Muscle of leg (tissue), 11 donors: ENCODE measurements around the gene RNH1. TPM values are rescaled to one million over a fixed set of nuclear protein-coding genes. Genes with fewer than 3 reads are reported as not detected.

Source experiments
- DNase-seq: peaks from one replicate; pipeline ENCODE4 v3.0.0; 2013
- H3K27ac ChIP-seq: one replicate; pipeline ENCODE4 v1.5.1; 2013; ENCODE audit warnings: mild to moderate bottlenecking, low read length, control low read depth
- H3K27me3 ChIP-seq: one replicate; pipeline ENCODE4 v1.6.1; 2013; ENCODE audit warnings: low read length; ENCODE audit not compliant: control insufficient read depth, insufficient read depth
- H3K36me3 ChIP-seq: one replicate; pipeline ENCODE4 v1.6.1; 2013; ENCODE audit warnings: low read length; ENCODE audit not compliant: control insufficient read depth, insufficient read depth
- H3K4me1 ChIP-seq: one replicate; pipeline ENCODE4 v1.6.1; 2013; ENCODE audit warnings: low read length; ENCODE audit not compliant: control insufficient read depth, insufficient read depth
- H3K4me3 ChIP-seq: one replicate; pipeline ENCODE4 v1.5.1; 2013; ENCODE audit warnings: low read length, control low read depth
- H3K9me3 ChIP-seq: replicated peaks from 2 replicates; pipeline ENCODE4 v1.6.1; 2013; ENCODE audit warnings: low read depth, low read length; ENCODE audit not compliant: control insufficient read depth
- WGBS: methylation state at CpG from one replicate; pipeline ENCODE4 v1.1.5; 2013; ENCODE audit warnings: missing lambda C conversion rate; ENCODE audit not compliant: insufficient coverage; 5-methylcytosine and 5-hydroxymethylcytosine counted together
- polyA plus RNA-seq, 8 donors: library from polyadenylated mRNA; unstranded; fragments of 120-200 nt; gene quantifications; one replicate each; pipeline versions ENCODE4 v1.2.1 to v1.2.3, GENCODE V29; 2013; ENCODE audit warnings: inconsistent platforms in 1 of 8, low replicate concordance in 1 of 8; ENCODE audit not compliant: insufficient read length in 8 of 8, insufficient read depth in 1 of 8
- total RNA-seq: library from RNA; stranded (reverse); fragments of 120-200 nt; gene quantifications from one replicate; pipeline ENCODE4 v1.2.4, GENCODE V29; 2013

RNH1 gene
- total and polyA plus RNA-seq, 9 donors: 89.5 to 107 (median 99.1) TPM

DNA sequence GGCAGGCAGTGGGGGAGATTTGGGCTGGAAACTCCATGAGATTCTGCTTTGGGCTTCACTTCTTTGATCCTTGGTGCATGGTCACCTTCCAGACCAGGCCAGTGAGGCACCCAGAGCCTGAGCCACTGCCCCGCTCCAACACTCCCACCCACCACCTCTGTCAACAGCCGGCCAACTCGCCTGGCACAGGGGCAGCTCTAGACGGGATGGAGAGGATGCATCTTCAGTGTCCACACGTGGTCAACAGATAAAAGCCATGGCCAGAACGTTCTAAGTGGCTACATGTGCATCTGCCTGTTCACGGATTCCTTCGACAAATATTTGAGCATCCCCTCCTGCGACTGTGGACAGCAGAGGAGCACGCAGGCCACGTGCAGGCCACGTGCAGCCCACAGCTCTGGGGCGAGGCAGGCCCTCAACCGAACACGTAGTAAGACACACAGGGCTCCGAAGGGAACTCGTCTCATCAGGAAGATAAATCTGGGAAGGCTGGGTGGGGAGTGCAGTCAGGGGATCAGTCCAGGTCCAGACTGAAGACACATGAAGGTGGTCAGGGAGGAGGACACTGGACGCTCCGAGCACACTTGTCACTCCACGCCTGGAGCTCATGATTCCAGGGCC lies 31.5 kb upstream of the RNH1 start:
- Histone ChIP-seq H3K36me3 (peaks cover 4% of the 10 kb centered on the region), H3K27ac (no peak overlapping the region), H3K27me3 (peaks cover 37% of the 10 kb centered on the region), H3K4me3 (no peak overlapping the region), H3K9me3 (no peaks in the 10 kb centered on the region), H3K4me1 (peaks cover 37% of the 10 kb centered on the region)
- no peak for DNase-seq
- 88% methylated on average over 18 of the region's 20 CpGs for WGBS

DNA sequence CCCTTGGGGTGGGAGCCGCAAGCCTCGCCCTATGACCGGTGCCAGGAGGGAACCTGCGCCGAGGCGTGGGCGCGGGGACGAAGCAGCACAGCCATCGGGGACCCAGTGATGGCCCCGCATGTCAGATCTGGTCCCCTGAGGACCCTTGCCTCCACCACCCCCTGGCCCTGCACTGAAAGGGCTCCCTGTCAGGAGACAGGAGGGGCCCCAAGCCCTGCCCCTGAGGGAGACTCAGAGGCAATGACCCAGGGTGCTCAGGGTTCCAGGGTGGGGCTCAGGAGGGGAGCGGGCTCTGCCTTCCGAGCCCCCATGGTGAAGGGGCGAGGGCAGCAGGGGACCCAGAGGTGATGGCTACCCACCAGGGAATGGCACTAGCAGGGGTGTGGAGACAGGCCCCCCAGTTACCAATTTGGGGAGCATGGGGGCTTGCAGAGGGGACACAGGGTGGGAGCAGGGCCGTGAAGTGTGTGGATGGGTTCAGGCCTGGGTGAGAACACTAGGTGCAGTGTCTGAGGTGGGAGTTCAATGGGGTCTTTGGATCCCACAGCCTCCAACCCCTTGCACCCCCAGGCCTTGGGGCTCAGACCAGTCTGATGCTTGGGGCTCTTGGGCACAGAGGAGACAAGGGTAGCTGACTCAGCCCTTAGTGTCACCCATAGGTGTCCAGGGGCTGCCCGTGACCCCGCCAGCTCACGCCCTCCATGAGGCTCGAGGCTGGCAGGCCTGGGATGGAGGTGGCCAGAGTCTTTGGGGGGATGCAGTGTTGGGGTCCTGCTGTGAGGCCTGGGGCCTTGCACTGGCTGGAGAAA lies 30.8 kb upstream of the RNH1 start:
- no peak for DNase-seq
- WGBS: 42% methylated on average over 19 of the region's 19 CpGs
- Histone ChIP-seq H3K36me3 (peaks cover 11% of the 10 kb centered on the region), H3K27ac (no peak overlapping the region), H3K27me3 (peaks cover 37% of the 10 kb centered on the region), H3K4me3 (peak overlapping the region; percentile 19), H3K4me1 (peaks cover 44% of the 10 kb centered on the region), H3K9me3 (no peaks in the 10 kb centered on the region)

DNA sequence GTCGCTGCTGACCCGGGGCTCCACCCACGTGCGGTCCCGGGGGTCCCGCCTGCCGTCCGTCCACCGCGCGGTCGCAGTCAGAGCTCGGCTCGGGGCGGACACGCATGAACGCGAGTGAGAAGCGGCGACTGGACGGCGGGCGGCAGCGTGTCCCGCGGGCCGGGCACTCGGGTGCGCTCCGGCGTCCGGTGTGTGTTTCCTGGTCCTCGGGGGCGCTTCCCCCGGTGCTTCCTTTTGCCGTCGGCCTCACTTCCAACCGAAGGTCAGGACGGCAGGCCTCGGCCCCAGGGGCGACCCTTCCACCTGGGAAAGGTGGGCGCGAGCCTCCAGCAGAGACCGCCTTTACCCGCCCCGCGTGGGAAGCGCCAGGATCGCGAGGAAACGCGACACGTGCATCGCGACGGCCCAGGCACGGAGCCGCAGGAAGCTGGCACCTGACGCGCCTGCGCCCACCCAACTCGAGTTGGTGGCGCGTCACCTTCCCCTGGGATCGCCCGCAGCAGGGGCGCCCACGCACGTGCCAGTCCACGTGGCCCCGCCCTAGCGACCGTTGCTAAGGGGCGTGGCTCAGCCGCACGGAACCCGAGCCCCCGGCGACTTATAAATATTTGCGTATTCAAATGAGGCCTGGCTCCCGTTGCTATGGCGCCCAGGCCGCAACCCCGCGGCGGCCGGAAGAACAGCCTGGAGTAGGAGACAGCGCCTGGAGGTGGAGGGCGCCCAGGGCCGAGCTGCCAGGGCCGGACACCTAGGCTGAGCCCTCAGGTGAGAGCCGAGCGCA lies 30.0 kb upstream of the RNH1 start, which contains the start of gene LRRC56:
Gene LRRC56 (plus strand): TSS at position 687 of the 781 bp plus-strand sequence. CDS start 3,158 bp downstream, outside the sequence.
- Histone ChIP-seq H3K36me3 (peaks cover 19% of the 10 kb centered on the region), H3K4me1 (peaks cover 51% of the 10 kb centered on the region), H3K27me3 (peaks cover 37% of the 10 kb centered on the region), H3K4me3 (peak within 1 kb of the TSS; percentile 19), H3K9me3 (no peaks in the 10 kb centered on the region), H3K27ac (no peak within 1 kb of the TSS)
- DNase-seq: peak; percentile 76
- under 1% methylated on average over 93 of the region's 93 CpGs for WGBS

DNA sequence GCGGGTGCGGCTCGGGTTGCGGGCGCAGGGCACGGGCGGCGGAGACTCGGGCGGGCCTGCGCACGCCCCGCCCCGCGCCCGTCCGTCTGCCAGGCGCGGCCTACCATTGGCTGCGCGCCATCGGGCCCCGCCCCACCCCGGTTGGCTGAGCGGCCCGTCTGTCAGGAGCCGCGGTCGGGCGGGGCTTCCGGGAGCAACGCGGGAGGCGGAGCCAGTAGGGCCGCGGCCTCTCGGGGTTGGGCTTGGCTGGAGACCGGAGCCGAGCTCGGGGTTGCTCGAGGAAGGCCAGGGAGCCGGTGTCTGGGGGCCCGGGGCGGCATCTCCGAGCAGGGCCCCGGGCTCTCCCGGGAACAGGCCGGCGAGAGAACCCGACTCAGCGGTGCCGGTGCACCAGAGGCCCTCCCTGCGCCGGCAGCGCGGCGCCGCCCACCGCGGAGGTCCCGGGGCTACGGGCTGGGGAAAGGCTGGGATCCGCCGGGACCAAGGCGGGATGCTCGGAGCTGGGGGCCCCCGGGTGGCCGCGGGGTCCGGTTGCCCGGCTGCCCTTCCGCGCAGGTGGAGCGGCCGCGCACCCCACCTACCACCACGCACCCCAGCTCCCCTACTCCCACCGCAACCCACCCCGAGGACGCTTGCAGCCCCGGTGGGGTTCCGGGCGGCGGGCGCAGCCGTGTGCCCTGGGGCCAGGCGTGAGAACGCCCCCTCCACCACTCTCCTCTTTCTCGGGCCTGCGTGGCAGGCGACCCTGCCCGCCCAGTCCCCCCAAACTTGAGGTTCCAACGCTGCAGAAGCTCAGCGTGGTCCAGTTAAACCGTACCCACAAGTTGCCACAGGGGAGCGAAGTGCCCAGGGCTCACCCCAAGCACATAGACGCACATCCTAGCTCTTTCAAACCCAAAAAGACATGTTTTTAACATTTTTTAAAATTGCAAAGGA lies 28.7 kb upstream of the RNH1 start, which contains the start of gene HRAS:
Gene HRAS (minus strand): TSS at position 58 of the 936 bp plus-strand sequence.
- peaks cover 30% of the 10 kb centered on the region for H3K36me3 ChIP-seq
- peak within 1 kb of the TSS; percentile 90 for H3K27ac ChIP-seq
- H3K9me3 ChIP-seq: no peaks in the 10 kb centered on the region
- peak within 1 kb of the TSS; percentile 82 for H3K4me3 ChIP-seq
- 2% methylated on average over 79 of the region's 97 CpGs for WGBS
- peak; percentile 97 for DNase-seq
- H3K4me1 ChIP-seq: peaks cover 52% of the 10 kb centered on the region
- H3K27me3 ChIP-seq: peaks cover 37% of the 10 kb centered on the region

DNA sequence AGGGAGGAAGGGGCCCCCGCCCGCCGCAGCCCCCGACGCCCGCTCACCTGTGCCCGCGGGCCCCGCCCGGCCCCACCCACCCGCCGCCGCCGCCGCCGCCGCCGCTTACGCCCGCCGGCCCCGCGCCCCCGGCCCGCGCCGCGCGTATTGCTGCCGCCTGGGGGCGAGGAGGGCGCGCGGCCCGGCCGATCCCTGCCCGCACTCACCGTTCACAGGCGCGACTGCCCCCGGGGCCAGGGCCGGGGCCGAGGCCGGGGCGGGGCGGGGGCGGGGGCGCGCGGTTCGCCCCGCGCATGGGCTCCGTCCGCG lies 28.1 kb upstream of the RNH1 start:
- peak overlapping the region; percentile 82 for H3K4me3 ChIP-seq
- no peaks in the 10 kb centered on the region for H3K9me3 ChIP-seq
- peaks cover 52% of the 10 kb centered on the region for H3K4me1 ChIP-seq
- no peak overlapping the region for H3K27ac ChIP-seq
- peaks cover 37% of the 10 kb centered on the region for H3K27me3 ChIP-seq
- DNase-seq: no peak
- peaks cover 31% of the 10 kb centered on the region for H3K36me3 ChIP-seq
- WGBS: under 1% methylated on average over 44 of the region's 56 CpGs

DNA sequence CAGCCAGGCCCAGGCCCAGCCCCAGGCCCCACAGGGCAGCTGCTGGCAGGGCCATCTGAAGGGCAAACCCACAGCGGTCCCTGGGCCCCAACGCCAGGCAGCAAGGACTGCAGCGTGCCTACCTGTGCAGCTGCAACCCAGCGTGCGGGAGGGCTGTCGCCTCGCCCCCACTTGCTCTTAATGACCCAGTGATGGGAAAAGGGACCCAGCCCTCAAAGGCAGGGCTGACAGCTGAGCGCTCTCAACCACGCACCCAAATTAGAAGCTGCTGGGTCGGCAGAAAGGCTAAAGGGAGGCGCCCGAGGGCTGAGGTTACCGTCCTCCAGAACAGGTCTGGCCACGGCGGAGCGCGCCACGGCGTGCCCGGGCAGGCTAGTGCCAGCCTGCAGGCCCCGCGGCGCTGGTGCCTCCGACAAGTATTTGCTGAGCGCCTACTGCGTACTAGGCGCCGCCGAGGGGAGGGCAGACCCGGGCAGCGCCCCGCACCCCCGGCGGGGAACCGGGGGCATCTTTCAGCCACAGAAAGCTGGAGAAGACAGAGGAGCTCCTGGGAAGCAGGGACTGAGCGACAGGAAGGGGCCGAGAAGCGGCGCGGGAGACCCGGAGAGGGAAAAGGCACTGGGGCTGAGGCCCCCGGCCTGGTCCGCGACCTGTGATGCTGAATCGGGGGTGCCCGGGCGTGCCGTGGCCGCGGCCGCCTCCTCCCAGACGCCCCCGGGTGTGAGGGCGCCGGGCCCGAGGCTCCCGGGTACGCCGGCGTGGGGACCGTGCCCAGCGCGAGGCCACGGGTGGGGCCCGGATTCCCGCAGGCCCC lies 27.6 kb upstream of the RNH1 start:
- Histone ChIP-seq H3K27ac (peak overlapping the region; percentile 90), H3K27me3 (peaks cover 32% of the 10 kb centered on the region), H3K9me3 (no peaks in the 10 kb centered on the region), H3K4me3 (peak overlapping the region; percentile 82), H3K4me1 (peaks cover 57% of the 10 kb centered on the region), H3K36me3 (peaks cover 36% of the 10 kb centered on the region)
- WGBS: 9% methylated on average over 64 of the region's 66 CpGs
- peak; percentile 63 for DNase-seq

DNA sequence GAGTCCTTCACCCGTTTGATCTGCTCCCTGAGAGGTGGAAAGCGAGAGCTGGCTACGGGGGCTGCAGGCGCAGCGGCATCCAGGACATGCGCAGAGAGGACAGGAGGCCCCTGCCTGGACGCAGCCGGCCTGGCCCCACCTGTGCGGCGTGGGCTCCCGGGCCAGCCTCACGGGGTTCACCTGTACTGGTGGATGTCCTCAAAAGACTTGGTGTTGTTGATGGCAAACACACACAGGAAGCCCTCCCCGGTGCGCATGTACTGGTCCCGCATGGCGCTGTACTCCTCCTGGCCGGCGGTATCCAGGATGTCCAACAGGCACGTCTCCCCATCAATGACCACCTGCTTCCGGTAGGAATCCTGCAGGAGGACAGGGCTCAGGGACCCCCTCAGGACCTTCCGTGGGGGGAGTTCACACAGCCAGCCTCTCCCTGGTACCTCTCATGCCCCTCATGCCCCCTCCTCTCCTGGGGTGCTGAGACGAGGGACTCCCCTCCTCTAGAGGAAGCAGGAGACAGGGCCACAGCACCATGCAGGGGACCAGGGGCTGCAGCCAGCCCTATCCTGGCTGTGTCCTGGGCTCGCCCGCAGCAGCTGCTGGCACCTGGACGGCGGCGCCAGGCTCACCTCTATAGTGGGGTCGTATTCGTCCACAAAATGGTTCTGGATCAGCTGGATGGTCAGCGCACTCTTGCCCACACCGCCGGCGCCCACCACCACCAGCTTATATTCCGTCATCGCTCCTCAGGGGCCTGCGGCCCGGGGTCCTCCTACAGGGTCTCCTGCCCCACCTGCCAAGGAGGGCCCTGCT lies 26.7 kb upstream of the RNH1 start:
- Histone ChIP-seq H3K4me1 (peaks cover 65% of the 10 kb centered on the region), H3K4me3 (peak overlapping the region; percentile 82), H3K27ac (peak overlapping the region; percentile 90), H3K27me3 (peaks cover 29% of the 10 kb centered on the region), H3K9me3 (no peaks in the 10 kb centered on the region), H3K36me3 (peaks cover 36% of the 10 kb centered on the region)
- DNase-seq: no peak
- WGBS: 90% methylated on average over 33 of the region's 37 CpGs

DNA sequence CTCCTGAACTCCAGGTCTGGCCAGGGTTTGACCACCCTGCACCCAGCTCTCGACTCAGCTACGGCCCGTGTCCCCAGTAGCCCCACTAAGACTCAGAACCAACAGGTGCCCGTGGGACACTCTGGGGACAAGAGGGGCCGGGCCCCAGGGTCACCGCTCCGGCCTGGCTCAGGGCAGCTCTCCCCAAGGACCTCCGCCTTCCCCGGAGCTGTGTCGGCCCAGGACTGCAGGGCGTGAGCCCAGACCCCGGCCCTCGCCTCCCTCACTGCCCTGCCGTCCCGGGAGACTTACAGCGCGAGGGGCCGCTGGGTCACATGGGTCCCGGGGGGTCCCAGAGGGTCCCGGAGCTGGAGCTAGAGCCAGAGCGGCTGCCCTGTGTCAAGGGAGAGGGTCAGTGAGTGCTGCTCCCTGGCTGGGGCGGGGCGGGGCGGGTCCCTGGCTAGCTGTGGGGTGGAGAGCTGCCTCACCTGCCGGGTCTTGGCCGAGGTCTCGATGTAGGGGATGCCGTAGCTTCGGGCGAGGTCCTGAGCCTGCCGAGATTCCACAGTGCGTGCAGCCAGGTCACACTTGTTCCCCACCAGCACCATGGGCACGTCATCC lies 26.0 kb upstream of the RNH1 start:
- no peaks in the 10 kb centered on the region for H3K9me3 ChIP-seq
- no peak overlapping the region for H3K4me3 ChIP-seq
- DNase-seq: no peak
- H3K27ac ChIP-seq: no peak overlapping the region
- H3K4me1 ChIP-seq: peaks cover 69% of the 10 kb centered on the region
- 88% methylated on average over 29 of the region's 33 CpGs for WGBS
- H3K27me3 ChIP-seq: peaks cover 22% of the 10 kb centered on the region
- peaks cover 36% of the 10 kb centered on the region for H3K36me3 ChIP-seq
